ENCODE data around the gene TTLL7. TPM values are rescaled to one million over a fixed set of nuclear protein-coding genes. Genes with fewer than 3 reads are reported as not detected.

The TTLL7 gene
- polyA plus RNA-seq, 1 donor from 2014 or later: 88.1 TPM

GRCh38 chr1:83961571-83962295 lies 37.2 kb downstream of the TTLL7 start:
- Histone ChIP-seq H3K9ac (ENCODE audit: low read length) (no peak overlapping the region), H2AFZ (ENCODE audit: low read depth, low read length) (no peak overlapping the region), H3K27ac (ENCODE audit: low read length) (no peak overlapping the region), H3K27me3 (ENCODE audit: insufficient read depth, low read depth, low read length) (no peaks in the 10 kb centered on the region), H3K9me2 (ENCODE audit: insufficient read depth, low read length) (no peaks in the 10 kb centered on the region), H3K9me3 (ENCODE audit: low read length) (no peaks in the 10 kb centered on the region), H3K79me2 (replicated peaks; ENCODE audit: insufficient read depth, low read length) (no peaks in the 10 kb centered on the region), H4K20me1 (ENCODE audit: insufficient read depth) (no peaks in the 10 kb centered on the region), H3K36me3 (ENCODE audit: insufficient read depth, low read length) (no peaks in the 10 kb centered on the region), H3K4me3 (ENCODE audit: low read length) (no peak overlapping the region), H3F3A (ENCODE audit: insufficient read depth, low read length, poor library complexity, severe bottlenecking) (no peaks in the 10 kb centered on the region), H3K4me2 (ENCODE audit: low read length) (no peak overlapping the region)
- TF ChIP-seq MXI1 (conservative IDR thresholded peaks at IDR 0.05; ENCODE audit: poor library complexity, severe bottlenecking) (no peak), EZH2 (IDR thresholded peaks at IDR 0.05; ENCODE audit: borderline replicate concordance, insufficient read depth, low read length, poor library complexity, severe bottlenecking) (no peak), EP300 (conservative IDR thresholded peaks at IDR 0.05; ENCODE audit: poor library complexity, severe bottlenecking) (no peak), TAF1 (IDR thresholded peaks at IDR 0.05; ENCODE audit: low read depth) (no peak), REST (IDR thresholded peaks at IDR 0.05; ENCODE audit: borderline replicate concordance) (no peak), SMC3 (conservative IDR thresholded peaks at IDR 0.05; ENCODE audit: poor library complexity) (no peak), RAD21 (conservative IDR thresholded peaks at IDR 0.05) (no peak), CTCF (IDR thresholded peaks at IDR 0.05; ENCODE audit: poor library complexity, severe bottlenecking) (no peak), POLR2AphosphoS5 (IDR thresholded peaks at IDR 0.05) (no peak)

- Histone ChIP-seq H3K4me3 (ENCODE audit: low read length) (no peak overlapping the region), H3K4me2 (ENCODE audit: low read length) (no peak overlapping the region), H3K36me3 (ENCODE audit: insufficient read depth, low read length) (no peaks in the 10 kb centered on the region), H3K9ac (ENCODE audit: low read length) (no peak overlapping the region), H3F3A (ENCODE audit: insufficient read depth, low read length, poor library complexity, severe bottlenecking) (no peaks in the 10 kb centered on the region), H3K27ac (ENCODE audit: low read length) (no peak overlapping the region), H3K9me3 (ENCODE audit: low read length) (no peaks in the 10 kb centered on the region), H3K9me2 (ENCODE audit: insufficient read depth, low read length) (no peaks in the 10 kb centered on the region), H4K20me1 (ENCODE audit: insufficient read depth) (no peaks in the 10 kb centered on the region), H2AFZ (ENCODE audit: low read depth, low read length) (no peak overlapping the region), H3K79me2 (replicated peaks; ENCODE audit: insufficient read depth, low read length) (no peaks in the 10 kb centered on the region), H3K27me3 (ENCODE audit: insufficient read depth, low read depth, low read length) (no peaks in the 10 kb centered on the region)
- TF ChIP-seq POLR2AphosphoS5 (IDR thresholded peaks at IDR 0.05) (no peak), SMC3 (conservative IDR thresholded peaks at IDR 0.05; ENCODE audit: poor library complexity) (no peak), RAD21 (conservative IDR thresholded peaks at IDR 0.05) (no peak), REST (IDR thresholded peaks at IDR 0.05; ENCODE audit: borderline replicate concordance) (no peak), EP300 (conservative IDR thresholded peaks at IDR 0.05; ENCODE audit: poor library complexity, severe bottlenecking) (no peak), TAF1 (IDR thresholded peaks at IDR 0.05; ENCODE audit: low read depth) (no peak), EZH2 (IDR thresholded peaks at IDR 0.05; ENCODE audit: borderline replicate concordance, insufficient read depth, low read length, poor library complexity, severe bottlenecking) (no peak), CTCF (IDR thresholded peaks at IDR 0.05; ENCODE audit: poor library complexity, severe bottlenecking) (no peak), MXI1 (conservative IDR thresholded peaks at IDR 0.05; ENCODE audit: poor library complexity, severe bottlenecking) (no peak)
Observed at GRCh38 chr1:83960669-83961277, 38.2 kb downstream of the TTLL7 start.
